Loucy (cell line): ENCODE measurements around the gene CEP85L.

Experiments used
- CTCF ChIP-seq: fragments of 200-600 bp; sonication (generic); conservative IDR thresholded peaks from 2 replicates; pipeline ENCODE4 v1.5.1; 2014; ENCODE audit warnings: mild to moderate bottlenecking, antibody characterized with exemption, low read length
- EZH2phosphoT487 ChIP-seq: fragments of 200-600 bp; IDR thresholded peaks from 2 replicates; pipeline ENCODE4 v1.6.1; 2018; ENCODE audit warnings: antibody characterized with exemption, mild to moderate bottlenecking, moderate library complexity, borderline replicate concordance

GRCh38 chr6:118505656-118506055 lies 145.7 kb downstream of the CEP85L start:
- TF ChIP-seq CTCF (no peak), EZH2phosphoT487 (no peak)
